IMR-90 (cell line): ENCODE measurements around the gene KAZN. TPM values are rescaled to one million over a fixed set of nuclear protein-coding genes. Genes with fewer than 3 reads are reported as not detected.

ENCODE experiments used
- ATAC-seq: fragments of 200-7000 bp; cut with Tn5 transposase; 2 replicates; pipeline ENCODE4 v1.9.1; 2020; ENCODE audit warnings: low read depth, mild to moderate bottlenecking, moderate library complexity
- BruUV-seq: library from RNA; stranded (reverse); fragments of 400-500 nt; replicated peaks from 2 replicates; lab custom pipeline; 2021; lab: Mats Ljungman, UMichigan
- CTCF ChIA-PET: fragments of 300-600 bp; formaldehyde crosslinking; extraction: SDS; loops from one replicate; lab custom pipeline; 2021; ENCODE audit warnings: antibody characterized with exemption; lab: Yijun Ruan, JAX
- POLR2A ChIA-PET: fragments of 300-600 bp; sonication (Branson Sonifier 250); formaldehyde crosslinking; loops from one replicate; lab custom pipeline; 2022; ENCODE audit warnings: antibody characterized with exemption; ENCODE audit not compliant: unreplicated experiment; lab: Charles Lee
- DNase-seq: peaks from one replicate; pipeline ENCODE4 v3.0.0; 2013
- H2AFZ ChIP-seq: replicated peaks from 2 replicates; pipeline ENCODE3; 2013; ENCODE audit warnings: low read length, mild to moderate bottlenecking; ENCODE audit not compliant: poor library complexity
- H2AK5ac ChIP-seq: 2 replicates; pipeline ENCODE4 v1.6.1; 2013; ENCODE audit warnings: low read depth, low read length, inconsistent platforms
- H2AK9ac ChIP-seq: replicated peaks from 2 replicates; pipeline ENCODE3; 2013; ENCODE audit warnings: mild to moderate bottlenecking, low read depth, low read length, moderate library complexity; ENCODE audit not compliant: poor library complexity
- H2BK120ac ChIP-seq: 2 replicates; pipeline ENCODE4 v1.6.1; 2013; ENCODE audit warnings: low read depth, low read length, inconsistent platforms
- H2BK15ac ChIP-seq: 3 replicates; pipeline ENCODE4 v1.6.1; 2013; ENCODE audit warnings: low read depth, low read length, inconsistent platforms
- H2BK20ac ChIP-seq: 2 replicates; pipeline ENCODE4 v1.6.1; 2013; ENCODE audit warnings: low read depth, mild to moderate bottlenecking, inconsistent platforms, low read length, moderate library complexity
- H2BK5ac ChIP-seq: 2 replicates; pipeline ENCODE4 v1.6.1; 2013; ENCODE audit warnings: mild to moderate bottlenecking, low read depth, low read length, inconsistent platforms; ENCODE audit not compliant: poor library complexity, severe bottlenecking
- H3K14ac ChIP-seq: replicated peaks from 2 replicates; pipeline ENCODE4 v1.6.1; 2013; ENCODE audit warnings: low read depth, low read length, inconsistent platforms
- H3K18ac ChIP-seq: 2 replicates; pipeline ENCODE4 v1.6.1; 2013; ENCODE audit warnings: low read depth, low read length, control low read depth
- H3K23ac ChIP-seq: 2 replicates; pipeline ENCODE4 v1.6.1; 2013; ENCODE audit warnings: low read depth, low read length, inconsistent platforms
- H3K27ac ChIP-seq: 2 replicates; pipeline ENCODE4 v1.5.1; 2013; ENCODE audit warnings: mild to moderate bottlenecking, control low read depth, low read length; ENCODE audit not compliant: insufficient read depth
- H3K27me3 ChIP-seq: 2 replicates; pipeline ENCODE4 v1.6.1; 2013; ENCODE audit warnings: low read length; ENCODE audit not compliant: control insufficient read depth, insufficient read depth
- H3K36me3 ChIP-seq: 2 replicates; pipeline ENCODE4 v1.6.1; 2013; ENCODE audit warnings: low read length, mixed read lengths; ENCODE audit not compliant: control insufficient read depth, insufficient read depth
- H3K4ac ChIP-seq: 2 replicates; pipeline ENCODE4 v1.6.1; 2013; ENCODE audit warnings: low read depth, low read length, inconsistent platforms
- H3K4me1 ChIP-seq: 2 replicates; pipeline ENCODE4 v1.6.1; 2013; ENCODE audit warnings: low read length, mixed read lengths; ENCODE audit not compliant: control insufficient read depth, insufficient read depth
- H3K4me2 ChIP-seq: 2 replicates; pipeline ENCODE4 v1.6.1; 2013; ENCODE audit warnings: low read depth, mild to moderate bottlenecking, control low read depth, low read length, moderate library complexity
- H3K4me3 ChIP-seq: 2 replicates; pipeline ENCODE4 v1.5.1; 2013; ENCODE audit warnings: low read depth, mild to moderate bottlenecking, control low read depth, low read length, moderate library complexity; ENCODE audit not compliant: insufficient read depth
- H3K56ac ChIP-seq: 2 replicates; pipeline ENCODE4 v1.6.1; 2013; ENCODE audit warnings: low read length, inconsistent platforms; ENCODE audit not compliant: insufficient read depth; ENCODE audit errors: extremely low read depth
- H3K79me1 ChIP-seq, 2 experiments: 2 replicates each; pipeline ENCODE4 v1.6.1; 2013; ENCODE audit warnings: low read length in 2 of 2, inconsistent platforms in 1 of 2, low read depth in 1 of 2
- H3K9ac ChIP-seq: 2 replicates; pipeline ENCODE4 v1.6.1; 2013; ENCODE audit warnings: low read depth, low read length, control low read depth
- H3K9me1 ChIP-seq: 2 replicates; pipeline ENCODE4 v1.6.1; 2013; ENCODE audit warnings: low read length, inconsistent platforms; ENCODE audit not compliant: insufficient read depth
- H3K9me3 ChIP-seq: 2 replicates; pipeline ENCODE4 v1.6.1; 2013; ENCODE audit warnings: low read length; ENCODE audit not compliant: control insufficient read depth, insufficient read depth
- H4K20me1 ChIP-seq: 2 replicates; pipeline ENCODE4 v1.6.1; 2013; ENCODE audit warnings: low read length, inconsistent platforms; ENCODE audit not compliant: insufficient read depth
- H4K5ac ChIP-seq: 2 replicates; pipeline ENCODE4 v1.6.1; 2013; ENCODE audit warnings: mild to moderate bottlenecking, low read depth, low read length, control low read depth
- H4K8ac ChIP-seq, 2 experiments: 2 replicates each; pipeline ENCODE4 v1.6.1; 2013; ENCODE audit warnings: low read depth in 2 of 2, low read length in 2 of 2, control low read depth in 1 of 2, inconsistent platforms in 1 of 2
- H4K91ac ChIP-seq: 2 replicates; pipeline ENCODE4 v1.6.1; 2013; ENCODE audit warnings: low read depth, low read length, inconsistent platforms; ENCODE audit not compliant: insufficient read depth
- MAZ ChIP-seq: IDR thresholded peaks from 2 replicates; pipeline ENCODE4 v1.6.1; 2012; ENCODE audit warnings: low read depth, mild to moderate bottlenecking, low read length, improper control_type of control experiment, moderate library complexity, borderline replicate concordance
- SMC3 ChIP-seq: fragments of 150-350 bp; IDR thresholded peaks from 2 replicates; pipeline ENCODE4 v1.6.1; 2016; ENCODE audit warnings: low read depth, mild to moderate bottlenecking, antibody characterized with exemption, low read length, moderate library complexity
- USF2 ChIP-seq: fragments of 150-350 bp; IDR thresholded peaks from 2 replicates; pipeline ENCODE4 v1.6.1; 2017; ENCODE audit warnings: mild to moderate bottlenecking, antibody characterized with exemption, low read length, low read depth
- WGBS, 2 experiments: methylation state at CpG; one replicate each; pipeline versions ENCODE4 v1.1.5 to v1.1.7; 2013; ENCODE audit warnings: missing lambda C conversion rate in 2 of 2; ENCODE audit not compliant: insufficient read length in 1 of 2; ENCODE audit errors: extremely low coverage in 2 of 2; 5-methylcytosine and 5-hydroxymethylcytosine counted together
- dilution Hi-C: fragments of 300-500 bp; cut with HindIII; formaldehyde crosslinking; loops from one replicate; pipeline ENCODE4 v1.14.3; 2018; ENCODE audit warnings: low sequenced_read_pairs; ENCODE audit not compliant: unreplicated experiment
- in situ Hi-C: fragments of 300-500 bp; cut with MboI; formaldehyde crosslinking; loops from 3 replicates; pipeline ENCODE4 v1.14.3; 2019; ENCODE audit warnings: low sequenced_read_pairs, inconsistent platforms, mixed read lengths
- intact Hi-C: fragments of 100-400 bp; cut with micrococcal nuclease; formaldehyde crosslinking; loops from 2 replicates; pipeline ENCODE4 v1.10.0; 2022
- polyA plus RNA-seq, 3 experiments: library from polyadenylated mRNA; depleted of rRNA; stranded (reverse); fragments of >200 nt; gene quantifications; 2 replicates each; pipeline ENCODE4 v1.2.3, GENCODE V29; 2012; ENCODE audit warnings: low replicate concordance in 1 of 3
- total RNA-seq: library from RNA; depleted of rRNA; stranded (reverse); fragments of >200 nt; gene quantifications from 2 replicates; pipeline ENCODE4 v1.2.3, GENCODE V29; 2012

The KAZN gene
- total and polyA plus RNA-seq, 2 of the 4 experiments (the other 2 are of a cell fraction) = 5.2 to 10.5 TPM

GRCh38 chr1:15073799-15074308 is 475.4 kb downstream of the KAZN start:
- Histone ChIP-seq H4K20me1 (no peaks in the 10 kb centered on the region), H2AK9ac (no peak overlapping the region), H2BK15ac (no peak overlapping the region), H2BK120ac (no peak overlapping the region), H3K56ac (no peak overlapping the region), H3K4me3 (no peak overlapping the region), H3K27me3 (no peaks in the 10 kb centered on the region), H3K14ac (no peak overlapping the region), H4K5ac (no peak overlapping the region), H2AFZ (no peak overlapping the region), H3K79me1 (no peaks in the 10 kb centered on the region), H3K18ac (no peak overlapping the region), H3K36me3 (no peaks in the 10 kb centered on the region), H2BK5ac (no peak overlapping the region), H3K9me3 (no peaks in the 10 kb centered on the region), H3K4me2 (no peak overlapping the region), H4K8ac (no peak overlapping the region), H3K4me1 (no peaks in the 10 kb centered on the region), H2AK5ac (no peak overlapping the region), H2BK20ac (no peak overlapping the region), H3K9ac (no peak overlapping the region), H3K23ac (no peak overlapping the region), H3K9me1 (no peaks in the 10 kb centered on the region), H3K27ac (no peak overlapping the region), H4K91ac (no peak overlapping the region), H3K4ac (no peak overlapping the region)
- POLR2A ChIA-PET = no interaction called here
- no TSS peak for BruUV-seq
- no peak for DNase-seq
- dilution Hi-C loops (no loop called here), in situ Hi-C loops (no loop called here), intact Hi-C loops (no loop called here)
- ATAC-seq = no peak
- TF ChIP-seq USF2 (no peak), MAZ (no peak), SMC3 (no peak)
- CTCF ChIA-PET = no interaction called here
- WGBS, 2 experiments = 80% methylated on average over 1 of the region's 9 CpGs; no CpG with 5 or more reads in 1 of the 2 experiments
